HG02798 (cell line): ENCODE results near the gene CDR2L.
"Not testable (repeated sequence)": the region's sequence is repeated elsewhere in the genome, so short reads cannot be mapped to it uniquely, and the experiment has no call there.

ENCODE experiments used
- ATAC-seq: cut with Tn5 transposase; IDR thresholded peaks from one replicate; pipeline ENCODE4 v1.9.1; 2021; ENCODE audit warnings: mild to moderate bottlenecking; ENCODE audit not compliant: unreplicated experiment, poor library complexity

CDR2L gene

DNA sequence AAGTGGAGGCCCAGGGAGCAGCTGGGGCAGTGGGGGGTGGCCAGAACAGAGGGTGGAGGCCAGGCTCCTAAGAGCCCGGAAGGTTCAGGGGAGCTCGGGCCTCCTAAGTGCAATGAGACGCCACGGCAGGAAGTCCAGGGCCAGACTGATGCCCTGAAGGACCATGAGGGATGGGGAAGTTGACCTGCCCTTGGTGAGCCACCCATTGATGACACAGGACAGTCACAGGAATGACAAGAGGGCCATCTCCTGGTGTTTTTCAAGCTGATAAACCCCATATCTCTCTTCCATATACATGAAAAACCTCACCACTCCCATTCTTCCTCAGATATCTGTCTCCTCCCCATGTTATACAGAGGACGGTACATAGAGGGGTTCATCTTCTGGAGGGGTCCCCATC is 19.2 kb downstream of the CDR2L start:
- no peak for ATAC-seq

DNA sequence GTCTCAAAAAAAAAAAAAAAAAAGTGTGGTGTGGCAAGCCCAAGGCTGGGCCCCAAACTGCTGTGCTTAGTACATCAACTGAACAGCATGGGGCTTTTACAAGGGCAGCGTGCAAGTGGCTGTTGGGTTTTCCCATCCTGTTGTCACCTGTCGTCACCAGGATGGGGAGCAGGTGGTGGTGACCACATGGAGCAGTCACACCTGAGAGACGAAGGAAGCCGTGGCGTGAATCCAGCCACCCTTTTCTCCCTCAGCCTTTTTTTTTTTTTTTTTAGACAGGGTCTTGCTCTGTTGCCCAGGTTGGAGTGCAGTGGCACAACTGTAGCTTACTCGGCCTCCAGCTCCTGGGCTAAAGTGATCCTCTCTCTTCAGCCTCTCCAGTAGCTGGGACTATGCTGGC is 20.9 kb downstream of the CDR2L start:
- ATAC-seq, result no peak

DNA sequence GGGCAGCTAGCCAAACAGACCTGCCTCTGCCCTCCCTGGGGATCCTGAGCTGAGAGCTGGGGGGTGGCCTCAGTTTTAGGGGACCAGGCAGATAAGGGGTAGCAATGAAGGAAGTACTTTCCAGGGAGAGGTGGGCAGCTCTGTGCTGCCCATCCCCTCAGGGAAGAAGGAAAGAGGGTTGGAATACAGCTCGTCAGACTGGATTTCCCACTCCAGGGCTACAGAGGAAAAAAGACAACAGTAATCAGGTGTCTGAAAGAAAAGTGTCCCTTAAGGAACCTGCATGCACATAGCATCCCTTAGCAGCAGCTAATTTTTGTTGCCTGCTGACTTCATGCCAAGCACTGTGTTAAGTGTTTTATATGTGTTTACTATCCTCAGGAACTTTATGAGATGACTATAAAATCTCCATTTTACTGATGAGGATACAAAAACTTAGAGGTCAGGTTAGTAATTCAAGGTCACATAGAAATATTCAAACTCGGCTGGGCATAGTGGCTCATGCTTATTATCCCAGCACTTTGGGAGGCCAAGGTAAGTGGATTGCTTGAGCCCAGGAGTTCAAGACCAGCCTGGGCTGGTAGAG is 21.8 kb downstream of the CDR2L start:
- ATAC-seq, result no peak

DNA sequence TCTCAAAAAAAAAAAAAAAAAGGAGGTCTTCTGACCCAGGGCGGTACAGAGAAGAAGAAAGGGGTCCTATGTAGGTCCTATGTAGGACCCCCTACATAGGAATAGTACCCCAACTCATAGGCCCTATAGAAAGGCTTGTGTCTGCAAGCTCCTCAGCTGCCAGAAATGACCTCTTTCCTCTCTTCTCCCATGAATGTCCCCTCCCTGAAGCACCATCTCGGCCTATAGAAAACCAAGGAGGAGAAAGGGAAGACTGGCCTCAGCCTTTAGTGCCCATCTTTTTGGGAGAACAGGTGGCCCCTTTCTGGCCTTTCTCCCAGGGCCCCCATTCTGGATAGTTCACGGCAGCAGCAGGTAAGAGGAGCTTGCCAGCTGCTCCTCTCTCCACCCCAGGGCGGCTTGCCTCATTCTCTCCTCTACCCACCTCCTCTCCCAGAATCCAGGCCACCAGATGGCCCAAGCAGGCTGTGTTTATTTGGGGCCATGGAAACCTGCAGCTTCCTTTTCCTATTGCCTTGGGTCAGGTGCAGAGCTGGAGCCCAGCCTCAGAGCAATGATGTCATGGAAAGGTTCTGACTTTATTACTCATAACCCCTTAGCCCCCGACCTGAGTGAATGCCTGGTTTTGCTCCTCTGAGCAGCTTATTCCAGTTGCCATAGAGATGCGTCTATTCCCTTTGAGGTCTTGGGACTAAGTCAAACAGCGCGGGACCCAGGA is 23.4 kb downstream of the CDR2L start:
- ATAC-seq, result no peak

DNA sequence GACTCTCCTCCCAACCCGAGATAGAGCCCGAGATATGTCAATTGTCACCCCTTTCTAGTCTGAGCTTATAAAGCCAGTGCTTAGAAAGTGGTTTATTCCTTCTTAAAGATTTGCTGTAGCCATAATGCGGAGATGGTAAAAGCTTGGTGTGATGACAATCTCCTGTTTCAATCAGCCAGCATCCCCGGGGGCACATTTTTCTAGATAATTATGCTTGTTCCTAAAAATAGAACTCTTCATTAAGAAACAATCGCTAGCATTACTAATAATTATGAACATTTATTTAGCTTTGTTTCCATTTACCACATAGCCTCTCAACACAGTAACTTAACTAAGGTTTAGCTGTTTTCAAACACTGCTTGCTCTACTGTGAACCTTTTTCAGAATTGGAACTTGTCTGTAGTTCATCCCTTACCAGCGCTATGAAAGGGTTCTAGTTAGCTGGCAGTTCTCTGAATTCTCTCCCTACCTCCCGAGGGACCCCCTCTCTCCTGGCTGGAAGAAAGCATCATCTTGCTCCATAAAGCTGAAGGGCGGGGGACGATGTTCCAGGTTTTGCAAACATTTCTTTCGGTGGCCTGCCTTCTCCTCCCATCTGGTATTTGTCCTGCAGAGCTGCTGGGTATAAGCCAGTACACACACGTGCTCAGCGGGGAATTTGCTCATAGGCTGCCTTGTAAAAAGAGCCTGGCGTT is 24.1 kb downstream of the CDR2L start:
- ATAC-seq, result no peak

DNA sequence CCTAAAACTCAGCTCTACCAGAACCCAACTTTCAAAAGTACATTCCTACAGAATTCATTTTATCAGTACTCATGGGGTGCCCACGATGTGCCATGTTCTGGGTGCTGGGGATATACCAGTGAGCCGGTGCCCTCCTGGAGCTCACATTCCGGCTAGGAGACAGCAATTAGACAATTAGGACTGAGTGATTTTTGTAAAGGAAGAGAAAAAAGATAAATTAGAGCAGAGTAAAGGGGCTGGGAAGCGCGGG is 24.6 kb downstream of the CDR2L start:
- ATAC-seq, result no peak

DNA sequence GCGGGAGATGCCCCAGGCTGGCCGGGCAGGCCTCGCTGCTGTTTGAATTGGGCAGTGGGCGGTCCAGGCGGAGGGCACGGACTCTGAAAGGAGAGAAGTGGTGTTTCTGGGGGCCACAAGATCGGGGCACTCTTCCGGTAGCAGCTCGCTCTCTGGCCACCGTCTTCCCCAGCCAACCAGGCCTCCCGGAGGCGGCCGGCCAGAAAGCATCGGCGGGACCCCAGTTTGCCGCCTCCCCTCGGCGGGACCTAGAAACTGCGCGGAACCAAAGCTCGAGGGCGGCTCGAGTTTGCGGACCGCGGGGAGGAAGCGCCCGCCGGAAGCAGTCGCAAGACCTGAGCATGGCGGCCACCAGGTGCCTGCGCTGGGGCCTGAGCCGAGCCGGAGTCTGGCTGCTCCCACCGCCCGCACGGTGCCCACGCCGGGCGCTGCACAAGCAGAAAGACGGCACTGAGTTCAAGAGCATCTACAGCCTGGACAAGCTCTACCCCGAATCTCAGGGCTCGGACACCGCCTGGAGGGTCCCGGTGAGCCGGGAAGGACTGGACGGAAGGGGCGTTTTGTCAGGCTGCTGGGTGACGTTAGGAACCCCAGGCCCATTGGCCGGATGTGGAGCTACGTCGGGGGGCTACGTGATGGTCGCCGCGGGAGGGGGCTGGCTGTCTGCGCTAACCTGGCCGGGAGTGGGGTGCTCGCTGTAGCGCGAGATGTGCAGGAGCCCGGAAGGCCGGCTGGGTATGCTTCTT is 25.1 kb downstream of the CDR2L start, which contains the start of gene MRPL58:
MRPL58 (plus strand) TSS at position 325 of the 746 bp plus-strand sequence; CDS start at position 342, 17 bp downstream.
- peak; percentile 88 for ATAC-seq

DNA sequence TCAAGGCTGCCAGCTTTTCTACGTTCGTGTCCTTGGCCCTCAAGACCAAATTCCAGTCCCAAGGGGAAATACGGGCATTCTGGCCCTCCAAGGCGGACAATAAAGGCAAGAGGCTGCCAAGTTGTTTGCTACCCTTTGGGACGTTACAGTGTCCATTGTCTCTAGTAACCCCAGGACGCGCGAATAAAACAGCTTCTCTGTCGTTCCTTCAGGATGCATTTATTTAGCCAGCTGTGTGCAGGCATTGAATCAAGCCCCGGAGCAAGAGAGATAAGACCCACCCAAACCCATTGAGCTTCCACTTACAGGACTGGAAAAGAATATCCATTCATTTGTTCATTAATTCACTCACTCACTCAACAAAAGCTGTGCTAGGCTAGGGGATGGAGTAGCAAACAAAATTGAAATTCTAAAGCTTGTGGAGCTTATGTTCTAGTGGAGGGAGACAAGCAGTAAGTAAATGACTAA is 25.7 kb downstream of the CDR2L start:
- no peak for ATAC-seq

DNA sequence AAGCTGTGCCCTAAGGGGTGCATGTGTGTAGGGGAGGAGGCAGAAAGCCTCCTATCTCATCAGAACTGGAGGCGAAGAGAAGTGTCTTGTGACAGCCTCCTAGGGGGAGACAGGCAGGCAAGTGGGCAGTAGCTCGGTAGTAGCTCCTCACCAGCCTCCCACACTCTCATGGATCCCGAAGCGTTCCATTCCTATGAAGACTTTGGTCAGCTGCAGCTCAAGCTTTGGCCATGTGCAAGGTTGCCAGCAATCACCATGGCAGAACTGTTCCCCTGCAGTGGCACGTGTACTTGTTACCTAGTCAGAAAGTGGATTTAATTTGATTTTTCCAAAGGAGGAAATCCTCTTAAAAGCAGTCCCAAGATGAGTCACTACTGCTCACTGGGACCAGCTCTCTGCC is 31.7 kb downstream of the CDR2L start:
- ATAC-seq, result no peak

DNA sequence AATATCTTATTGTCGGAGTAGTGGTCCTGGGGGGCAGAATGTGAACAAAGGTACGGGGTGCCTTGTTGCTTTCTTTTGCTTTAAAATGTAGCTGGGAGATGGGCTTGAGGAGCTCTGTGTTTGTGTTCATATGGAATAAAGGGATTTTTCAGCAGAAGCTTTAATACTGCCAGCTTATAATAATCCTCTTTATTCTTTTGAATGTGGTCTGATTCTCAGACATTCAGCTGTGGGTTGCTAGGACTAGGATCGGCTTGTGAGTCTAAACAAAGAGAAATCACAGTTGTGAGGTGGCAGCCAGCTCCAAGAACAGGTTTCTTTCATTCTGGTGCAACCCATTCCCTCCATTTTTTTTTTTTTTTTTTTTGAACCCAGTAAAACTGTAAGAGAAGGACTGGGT is 32.3 kb downstream of the CDR2L start:
- no peak for ATAC-seq

DNA sequence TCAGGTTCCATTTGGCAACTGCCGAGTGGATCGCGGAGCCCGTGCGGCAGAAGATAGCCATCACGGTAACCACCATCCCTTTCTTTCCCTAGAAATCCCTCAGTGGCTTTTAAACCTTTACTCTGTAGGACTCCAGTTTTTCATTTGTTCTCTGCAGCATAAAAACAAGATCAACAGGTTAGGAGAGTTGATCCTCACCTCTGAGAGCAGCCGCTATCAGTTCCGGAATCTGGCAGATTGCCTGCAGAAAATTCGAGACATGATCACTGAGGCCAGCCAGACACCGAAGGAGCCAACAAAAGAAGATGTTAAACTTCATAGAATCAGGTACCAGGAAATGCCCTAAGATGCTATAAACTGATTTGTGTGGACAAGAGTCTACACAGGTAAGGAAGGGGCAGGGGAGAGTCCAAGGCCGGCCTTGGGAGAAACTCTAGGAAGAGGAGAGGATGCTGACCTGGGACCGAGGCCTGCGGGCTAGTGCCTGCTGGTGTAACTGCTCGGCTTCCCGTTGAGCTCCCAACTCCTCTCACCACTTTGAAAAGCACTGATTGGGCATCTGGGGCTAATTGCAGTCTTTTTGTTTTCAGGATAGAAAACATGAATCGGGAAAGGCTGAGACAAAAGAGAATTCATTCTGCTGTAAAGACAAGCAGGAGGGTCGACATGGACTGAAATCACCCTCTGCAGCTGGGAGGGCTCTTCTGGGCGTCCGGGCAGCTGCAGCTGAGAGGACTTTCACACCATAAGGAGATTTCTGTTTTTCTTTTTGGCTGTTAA is 33.1 kb downstream of the CDR2L start:
- ATAC-seq, result no peak

DNA sequence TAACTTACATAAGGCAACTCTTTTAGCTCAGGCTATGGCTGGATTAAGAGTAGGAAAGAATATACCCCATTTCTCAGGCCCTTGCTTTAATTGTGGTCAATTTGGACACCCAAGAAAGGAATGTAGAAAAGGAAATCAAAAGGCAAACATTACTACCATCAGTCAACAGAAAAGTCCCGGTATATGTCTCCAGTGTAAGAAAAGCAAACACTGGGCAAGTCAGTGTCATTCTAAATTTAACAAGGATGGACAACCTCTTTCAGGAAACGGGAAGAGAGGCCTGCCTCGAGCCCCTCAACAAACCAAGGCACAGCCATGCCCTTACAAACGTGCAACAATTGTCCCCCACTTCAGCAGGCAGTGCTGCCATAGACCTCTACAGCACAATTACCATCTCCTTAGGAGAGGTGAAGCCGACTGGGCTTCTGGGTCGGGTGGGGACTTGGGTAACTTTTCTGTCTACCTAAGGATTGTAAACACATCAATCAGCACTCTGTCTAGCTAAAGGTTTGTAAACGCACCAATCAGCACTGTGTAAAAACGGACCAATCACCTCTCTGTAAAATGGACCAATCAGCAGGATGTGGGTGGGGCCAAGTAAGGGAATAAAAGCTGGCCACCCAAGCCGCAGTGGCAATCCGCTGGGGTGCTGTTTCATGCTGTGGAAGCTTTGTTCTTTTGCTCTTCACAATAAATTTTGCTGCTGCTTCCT is 37.4 kb downstream of the CDR2L start:
- ATAC-seq, result no peak

DNA sequence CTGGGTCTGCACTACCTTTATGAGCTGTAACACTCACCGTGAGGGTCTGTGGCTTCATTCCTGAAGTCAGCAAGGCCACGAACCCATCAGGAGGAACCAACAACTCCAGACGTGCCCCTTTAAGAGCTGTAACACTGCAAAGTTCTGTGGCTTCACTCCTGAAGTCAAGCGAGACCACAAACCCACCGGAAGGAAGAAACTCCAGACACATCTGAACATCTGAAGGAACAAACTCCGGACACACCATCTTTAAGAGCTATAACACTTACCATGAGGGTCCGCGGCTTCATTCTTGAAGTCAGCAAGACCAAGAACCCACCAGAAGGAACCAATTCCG is 37.9 kb downstream of the CDR2L start:
- ATAC-seq, result not testable (repeated sequence)

DNA sequence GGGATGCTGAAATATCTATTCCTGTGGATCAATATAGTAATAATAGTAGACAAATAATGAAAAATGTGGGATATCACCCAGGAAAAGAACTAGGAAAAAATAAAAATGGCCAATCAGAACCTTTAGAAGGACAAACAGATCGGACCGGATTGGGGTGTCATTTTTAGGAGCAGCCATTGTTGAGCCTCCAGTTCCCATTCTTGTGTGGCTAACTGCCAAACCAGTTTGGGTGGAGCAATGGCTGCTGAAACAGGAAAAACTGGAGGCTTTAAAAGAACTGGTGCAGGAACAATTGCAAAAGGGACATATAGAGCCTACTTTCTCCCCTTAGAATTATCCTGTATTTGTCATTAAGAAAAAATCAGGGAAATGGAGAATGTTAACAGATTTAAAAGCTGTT is 39.2 kb downstream of the CDR2L start:
- ATAC-seq, result not testable (repeated sequence)

DNA sequence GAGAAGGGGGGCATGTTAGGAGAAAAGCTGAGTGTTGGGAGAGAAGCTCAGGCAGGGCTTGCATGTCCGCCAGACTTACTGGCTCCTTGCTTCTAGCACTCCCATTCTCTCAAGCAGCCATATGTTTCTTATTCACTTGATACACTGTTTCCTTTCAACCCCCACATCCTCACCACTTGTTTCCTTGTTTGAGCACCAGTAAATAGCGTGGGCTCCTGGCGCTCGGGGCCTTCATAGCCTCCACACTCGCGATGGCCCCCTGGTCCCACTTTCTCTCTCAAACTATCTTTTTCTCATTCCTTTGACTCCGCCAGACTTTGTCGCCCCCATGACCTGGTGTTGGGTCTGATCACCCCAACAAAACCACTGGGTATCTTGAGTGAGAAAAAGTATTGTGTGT is 42.7 kb downstream of the CDR2L start:
- no peak for ATAC-seq

DNA sequence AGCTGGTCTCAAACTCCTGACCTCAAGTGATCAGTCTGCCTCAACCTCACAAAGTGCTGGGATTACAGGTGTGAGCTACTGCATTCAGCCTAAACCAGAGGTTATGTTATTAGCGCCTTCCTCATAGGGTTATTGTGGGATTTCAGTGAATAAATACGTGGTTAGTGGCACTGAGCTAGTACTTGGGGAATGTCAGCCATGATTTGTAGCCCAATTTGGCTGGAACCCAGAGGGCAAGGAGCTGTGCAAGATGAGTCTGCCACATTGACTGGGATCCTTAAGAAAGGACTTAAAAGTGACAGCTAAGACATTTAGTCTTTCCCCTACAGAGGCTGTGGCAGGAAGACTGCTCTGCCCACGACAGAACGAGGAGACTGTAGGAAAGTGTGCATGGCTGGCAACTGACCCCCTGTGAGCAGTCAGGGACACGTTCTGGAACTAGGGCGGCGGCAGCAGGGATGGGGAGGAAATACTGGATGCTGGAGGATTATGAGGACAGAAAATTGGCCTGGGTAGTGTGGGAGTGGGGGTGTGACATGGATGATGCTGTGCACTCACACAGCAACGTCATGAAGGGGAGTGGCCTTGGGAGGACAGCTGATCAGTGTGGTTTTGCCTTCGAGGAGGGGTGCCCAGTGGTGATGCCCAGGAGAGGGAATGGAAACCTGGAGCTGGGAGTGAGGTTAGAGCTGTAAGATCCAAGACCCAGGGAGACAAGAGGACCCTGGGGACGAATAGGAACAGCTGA is 44.7 kb downstream of the CDR2L start:
- ATAC-seq, result no peak

DNA sequence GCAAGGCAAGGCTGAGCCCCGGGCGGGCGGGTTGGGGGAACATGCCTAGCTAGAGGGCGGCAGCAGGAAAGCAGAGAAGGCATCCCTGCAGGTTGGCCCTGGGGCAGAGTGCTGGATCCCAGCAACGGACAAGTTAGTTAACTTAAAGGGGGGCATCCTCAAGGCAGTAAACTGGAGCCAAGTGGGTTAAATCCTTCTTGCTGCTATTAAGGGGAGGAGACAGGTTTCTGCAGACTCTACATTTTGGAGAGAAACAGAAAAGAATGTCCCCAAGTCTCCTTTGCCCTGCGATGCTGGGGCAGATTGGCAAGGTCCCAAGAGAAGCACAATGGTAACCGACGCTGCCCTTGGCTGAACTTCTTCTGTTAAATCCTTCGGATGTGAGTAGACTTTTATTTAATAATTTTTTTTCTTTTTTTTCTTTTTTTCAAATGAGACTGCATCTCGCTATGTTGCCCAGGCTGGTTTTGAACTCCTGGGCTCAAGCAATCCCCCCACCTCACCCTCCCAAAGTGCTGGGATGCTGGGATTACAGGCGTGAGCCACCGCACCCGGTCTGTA is 45.4 kb downstream of the CDR2L start:
- ATAC-seq, result no peak

DNA sequence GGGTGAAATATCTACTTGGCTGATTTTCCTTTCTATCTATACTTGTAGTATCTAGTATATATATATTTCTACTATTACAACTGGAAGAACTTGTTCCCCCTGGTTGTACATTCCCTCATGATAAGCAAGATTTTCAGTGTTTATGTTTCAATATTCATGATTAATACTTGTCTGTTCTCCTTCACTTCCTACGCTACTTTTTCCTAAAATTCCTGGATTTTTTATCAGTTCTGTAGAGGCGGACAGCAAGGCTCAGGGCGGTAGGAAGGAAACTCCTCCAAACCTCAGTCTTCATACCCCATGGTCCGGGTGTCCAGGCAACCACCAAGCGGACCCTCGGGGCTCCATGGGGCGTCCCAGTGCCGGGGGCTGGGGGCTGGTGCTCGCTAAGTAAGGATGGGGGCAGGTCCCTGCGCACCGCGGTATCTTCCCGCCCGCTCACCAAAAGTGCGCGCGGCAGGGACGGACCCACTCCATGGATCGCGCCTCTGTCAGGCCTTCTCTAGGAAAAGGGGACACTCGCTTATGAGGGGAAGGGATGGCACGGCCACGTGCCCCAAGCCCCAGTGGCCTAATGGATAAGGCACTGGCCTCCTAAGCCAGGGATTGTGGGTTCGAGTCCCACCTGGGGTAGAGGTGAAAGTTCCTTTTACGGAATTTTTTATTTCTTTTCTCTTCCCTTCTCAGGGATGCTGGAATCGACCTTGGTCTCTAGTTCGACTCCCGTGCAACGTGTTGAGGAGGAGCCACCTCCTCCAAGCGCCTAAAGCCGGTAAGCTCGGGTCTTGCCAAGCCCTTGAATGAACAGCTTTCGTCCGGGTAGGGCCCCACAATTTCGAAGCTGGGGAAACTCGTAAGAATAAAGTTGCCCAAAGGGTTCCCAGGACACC is 46.2 kb downstream of the CDR2L start:
- peak; percentile 50 for ATAC-seq
